Measurements from ENCODE around the gene ATP6V1B1. TPM values are rescaled to one million over a fixed set of nuclear protein-coding genes. Genes with fewer than 3 reads are reported as not detected.
"Not testable (repeated sequence)": the region's sequence is repeated elsewhere in the genome, so short reads cannot be mapped to it uniquely, and the experiment has no call there.

Gene ATP6V1B1
- total RNA-seq, 2 experiments from 2014 or later: not detected

GRCh38 chr2:70999362-70999761, 63.7 kb downstream of the ATP6V1B1 start:
- POLR2A ChIA-PET: interaction anchor here (0.7 kb wide), 1 partner anchor 1183 kb away, joined by 4 read pairs; no protein-coding TSS in a partner anchor
- H3K9me3 ChIP-seq (ENCODE audit: control insufficient read depth in 1 of 2, insufficient read depth in 1 of 2, low read length in 2 of 2): no peaks in the 10 kb centered on the region

GRCh38 chr2:70999931-71000330, 64.2 kb downstream of the ATP6V1B1 start:
- H3K4me1 Mint-ChIP-seq (ENCODE audit: low read depth): peaks cover 21% of the 10 kb centered on the region
- peak in 1 of 14 experiments; percentile 16 for DNase-seq
- ChIA-PET POLR2A (interaction anchor here (1.0 kb wide), 1 partner anchor 54 kb away, joined by 3 read pairs; no protein-coding TSS in a partner anchor), CTCF (interaction anchor here (2.6 kb wide), 1 partner anchor 15 kb away, joined by 25 read pairs; no protein-coding TSS in a partner anchor)
- H3K4me3 ChIP-seq (ENCODE audit: low read length); H3K9me3 Mint-ChIP-seq; H3K9me3 ChIP-seq (ENCODE audit: control insufficient read depth in 1 of 2, insufficient read depth in 1 of 2, low read length in 2 of 2); H3K4me3 Mint-ChIP-seq; H3K36me3 ChIP-seq (ENCODE audit: insufficient read depth, low read length); H3K27me3 Mint-ChIP-seq; H3K27me3 ChIP-seq (ENCODE audit: control insufficient read depth in 1 of 2, insufficient read depth in 2 of 2, low read length in 2 of 2); H3K27ac Mint-ChIP-seq; H3K27ac ChIP-seq (ENCODE audit: low read depth in 1 of 2, low read length in 2 of 2); H3K36me3 Mint-ChIP-seq (ENCODE audit: low read depth); ATAC-seq (ENCODE audit: poor library complexity): not testable (repeated sequence)
- intact Hi-C loops (cut with DNase I, micrococcal nuclease): loop anchor here (2.0 to 10.0 kb wide), 5 partner anchors 15 to 698 kb away; partner anchors contain the start of genes FAM136A (in 1 of the 2), PAIP2B (in 1 of the 2) and ZNF638 (in 1 of the 2)
- H3K4me1 ChIP-seq (ENCODE audit: insufficient read depth, low read length): peaks cover 19% of the 10 kb centered on the region

More at GRCh38 chr2:70999362-70999761, 63.7 kb downstream of the ATP6V1B1 start:
- TF ChIP-seq CTCF (IDR thresholded peaks at IDR 0.05): no peak
- no peak for ATAC-seq (ENCODE audit: poor library complexity)
- intact Hi-C loops (cut with DNase I, micrococcal nuclease): loop anchor here (5.0 to 10.0 kb wide), 3 partner anchors 225 to 697 kb away; partner anchors contain the start of genes FAM136A (in 1 of the 2), PAIP2B (in 1 of the 2) and ZNF638 (in 1 of the 2)
- H3K36me3 ChIP-seq (ENCODE audit: insufficient read depth, low read length): no peaks in the 10 kb centered on the region
- H3K4me1 Mint-ChIP-seq (ENCODE audit: low read depth): peaks cover 21% of the 10 kb centered on the region
- no peak overlapping the region for H3K27ac ChIP-seq (ENCODE audit: low read depth in 1 of 2, low read length in 2 of 2)
- CTCF ChIA-PET: interaction anchor here (1.1 kb wide), 1 partner anchor 14 kb away, joined by 8 read pairs; no protein-coding TSS in a partner anchor
- peaks cover 3% of the 10 kb centered on the region for H3K36me3 Mint-ChIP-seq (ENCODE audit: low read depth)
- no peak overlapping the region for H3K4me3 ChIP-seq (ENCODE audit: low read length)
- H3K27me3 Mint-ChIP-seq: no peaks in the 10 kb centered on the region
- no peak overlapping the region for H3K4me3 Mint-ChIP-seq
- H3K27ac Mint-ChIP-seq: no peak overlapping the region
- peaks cover 19% of the 10 kb centered on the region for H3K4me1 ChIP-seq (ENCODE audit: insufficient read depth, low read length)
- H3K27me3 ChIP-seq (ENCODE audit: control insufficient read depth in 1 of 2, insufficient read depth in 2 of 2, low read length in 2 of 2): no peaks in the 10 kb centered on the region
- H3K9me3 Mint-ChIP-seq: no peaks in the 10 kb centered on the region
- no peak for DNase-seq

- DNase-seq: peak; percentile 70 to 91 (median 77)
- no peak overlapping the region for H3K27ac Mint-ChIP-seq
- Histone ChIP-seq H3K4me1 (ENCODE audit: insufficient read depth, low read length) (peaks cover 19% of the 10 kb centered on the region), H3K27me3 (ENCODE audit: control insufficient read depth in 1 of 2, insufficient read depth in 2 of 2, low read length in 2 of 2) (no peaks in the 10 kb centered on the region), H3K9me3 (ENCODE audit: control insufficient read depth in 1 of 2, insufficient read depth in 1 of 2, low read length in 2 of 2) (no peaks in the 10 kb centered on the region), H3K27ac (ENCODE audit: low read depth in 1 of 2, low read length in 2 of 2) (peak overlapping the region in 1 of 2 donors; percentile 29), H3K36me3 (ENCODE audit: insufficient read depth, low read length) (no peaks in the 10 kb centered on the region), H3K4me3 (ENCODE audit: low read length) (peak overlapping the region; percentile 35)
- peaks cover 12% of the 10 kb centered on the region for H3K4me1 Mint-ChIP-seq (ENCODE audit: low read depth)
- H3K9me3 Mint-ChIP-seq: no peaks in the 10 kb centered on the region
- CTCF ChIA-PET: interaction anchor here (0.6 to 2.6 kb wide), 15 partner anchors 9 to 698 kb away, joined by 3 to 25 read pairs (median 4); partner anchors contain the start of genes MCEE, MPHOSPH10 and NAGK
- peak overlapping the region; percentile 16 for H3K4me3 Mint-ChIP-seq
- ATAC-seq (ENCODE audit: poor library complexity): peak; percentile 99
- peak; percentile 88 for TF ChIP-seq CTCF (IDR thresholded peaks at IDR 0.05)
- POLR2A ChIA-PET: interaction anchor here (0.5 to 2.6 kb wide), 4 partner anchors 17 to 67 kb away, joined by 3 to 16 read pairs (median 4); partner anchors contain the start of genes ANKRD53 and NAGK
- H3K27me3 Mint-ChIP-seq: no peaks in the 10 kb centered on the region
- intact Hi-C loops (cut with DNase I, micrococcal nuclease): loop anchor here (1.0 to 10.0 kb wide), 3 partner anchors 16 to 146 kb away; no protein-coding TSS in a partner anchor
- no peaks in the 10 kb centered on the region for H3K36me3 Mint-ChIP-seq (ENCODE audit: low read depth)
Measured at GRCh38 chr2:71000780-71001591, 65.3 kb downstream of the ATP6V1B1 start.

All from CD4-positive, alpha-beta T cell (primary cell).